H9 (cell line): ENCODE results near the gene ABHD4. TPM values are rescaled to one million over a fixed set of nuclear protein-coding genes. Genes with fewer than 3 reads are reported as not detected.
A peak's percentile ranks its signal among the peaks of the same experiment; 100 is the strongest.

Experiments
- DNase-seq: peaks from one replicate; pipeline ENCODE4 v3.0.0-alpha.2; 2017
- H2AFZ ChIP-seq: one replicate; pipeline ENCODE4 v1.6.1; 2013; ENCODE audit warnings: mild to moderate bottlenecking, low read length, control low read depth, moderate library complexity
- H2AK5ac ChIP-seq: 2 replicates; pipeline ENCODE4 v1.6.1; 2013; ENCODE audit warnings: low read length, control low read depth, mixed read lengths; ENCODE audit not compliant: insufficient read length
- H2BK120ac ChIP-seq: one replicate; pipeline ENCODE4 v1.6.1; 2013; ENCODE audit warnings: low read depth, mild to moderate bottlenecking, low read length, control low read depth, inconsistent platforms; ENCODE audit not compliant: poor library complexity, severe bottlenecking
- H2BK12ac ChIP-seq: 2 replicates; pipeline ENCODE4 v1.6.1; 2013; ENCODE audit warnings: low read length, control low read depth, mixed read lengths, low read depth; ENCODE audit not compliant: insufficient read length
- H2BK15ac ChIP-seq: 2 replicates; pipeline ENCODE4 v1.6.1; 2013; ENCODE audit warnings: low read depth, low read length, control low read depth
- H2BK20ac ChIP-seq: one replicate; pipeline ENCODE4 v1.6.1; 2013; ENCODE audit warnings: low read depth, mild to moderate bottlenecking, low read length, control low read depth, inconsistent platforms; ENCODE audit not compliant: poor library complexity, severe bottlenecking
- H2BK5ac ChIP-seq: 2 replicates; pipeline ENCODE4 v1.6.1; 2013; ENCODE audit warnings: low read length, control low read depth, mixed read lengths; ENCODE audit not compliant: insufficient read length
- H3K14ac ChIP-seq: 2 replicates; pipeline ENCODE4 v1.6.1; 2013; ENCODE audit warnings: low read length, control low read depth; ENCODE audit not compliant: insufficient read depth
- H3K18ac ChIP-seq: 2 replicates; pipeline ENCODE4 v1.6.1; 2013; ENCODE audit warnings: low read depth, mild to moderate bottlenecking, mixed read lengths, low read length, control low read depth; ENCODE audit not compliant: insufficient read length
- H3K23ac ChIP-seq: 2 replicates; pipeline ENCODE4 v1.6.1; 2013; ENCODE audit warnings: low read length, control low read depth, mixed read lengths, low read depth; ENCODE audit not compliant: insufficient read length
- H3K23me2 ChIP-seq: 2 replicates; pipeline ENCODE4 v1.6.1; 2013; ENCODE audit warnings: low read depth, mild to moderate bottlenecking, mixed read lengths, low read length, control low read depth; ENCODE audit not compliant: insufficient read length, poor library complexity, severe bottlenecking
- H3K27ac ChIP-seq: 2 replicates; pipeline ENCODE4 v1.5.1; 2013; ENCODE audit warnings: low read length, control low read depth, mixed read lengths, low read depth; ENCODE audit not compliant: insufficient read length
- H3K27me3 ChIP-seq: 2 replicates; pipeline ENCODE4 v1.6.1; 2013; ENCODE audit warnings: low read length, control low read depth, inconsistent platforms; ENCODE audit not compliant: insufficient read depth
- H3K4ac ChIP-seq: 2 replicates; pipeline ENCODE4 v1.6.1; 2013; ENCODE audit warnings: low read depth, mild to moderate bottlenecking, control low read depth, inconsistent platforms, low read length, moderate library complexity
- H3K4me1 ChIP-seq: 2 replicates; pipeline ENCODE4 v1.6.1; 2013; ENCODE audit warnings: low read length, control low read depth, inconsistent platforms; ENCODE audit not compliant: insufficient read depth
- H3K4me2 ChIP-seq: 2 replicates; pipeline ENCODE4 v1.6.1; 2013; ENCODE audit warnings: low read length, control low read depth, mixed read lengths; ENCODE audit not compliant: insufficient read length, insufficient read depth
- H3K56ac ChIP-seq: 2 replicates; pipeline ENCODE4 v1.6.1; 2013; ENCODE audit warnings: low read depth, mild to moderate bottlenecking, mixed read lengths, low read length, control low read depth; ENCODE audit not compliant: insufficient read length
- H3K79me1 ChIP-seq: 2 replicates; pipeline ENCODE4 v1.6.1; 2013; ENCODE audit warnings: low read depth, mild to moderate bottlenecking, moderate library complexity, low read length, control low read depth, inconsistent platforms; ENCODE audit not compliant: insufficient read depth, poor library complexity, severe bottlenecking
- H3K79me2 ChIP-seq: 2 replicates; pipeline ENCODE4 v1.6.1; 2013; ENCODE audit warnings: low read length, control low read depth, inconsistent platforms; ENCODE audit not compliant: insufficient read depth
- H3K9ac ChIP-seq: 2 replicates; pipeline ENCODE4 v1.6.1; 2013; ENCODE audit warnings: low read length, control low read depth, mixed read lengths; ENCODE audit not compliant: insufficient read length; ENCODE audit errors: extremely low read depth
- H3K9me3 ChIP-seq: one replicate; pipeline ENCODE4 v1.6.1; 2013; ENCODE audit warnings: low read depth, low read length, inconsistent platforms; ENCODE audit not compliant: control insufficient read depth
- H3T11ph ChIP-seq: one replicate; pipeline ENCODE4 v1.6.1; 2013; ENCODE audit warnings: mild to moderate bottlenecking, low read length, control low read depth, inconsistent platforms
- H4K20me1 ChIP-seq: one replicate; pipeline ENCODE4 v1.6.1; 2013; ENCODE audit not compliant: control insufficient read depth, insufficient read length, insufficient read depth
- H4K5ac ChIP-seq: 2 replicates; pipeline ENCODE4 v1.6.1; 2013; ENCODE audit warnings: low read depth, mild to moderate bottlenecking, mixed read lengths, low read length, control low read depth; ENCODE audit not compliant: insufficient read length
- H4K8ac ChIP-seq: replicated peaks from 2 replicates; pipeline ENCODE4 v1.6.1; 2013; ENCODE audit warnings: low read length, control low read depth, mixed read lengths, low read depth; ENCODE audit not compliant: insufficient read length
- H4K91ac ChIP-seq: 2 replicates; pipeline ENCODE4 v1.6.1; 2013; ENCODE audit warnings: low read depth, mild to moderate bottlenecking, moderate library complexity, mixed read lengths, low read length, control low read depth; ENCODE audit not compliant: insufficient read length
- H3K27ac Mint-ChIP-seq, 3 experiments: 2 replicates in 2 of 3; 3 replicates in 1 of 3; pipeline ENCODE4 v1.8.0; 2020 to 2021; ENCODE audit warnings: mixed read lengths in 3 of 3, mild to moderate bottlenecking in 1 of 3, moderate library complexity in 1 of 3
- H3K27me3 Mint-ChIP-seq: 2 replicates; pipeline ENCODE4 v1.8.0; 2021; ENCODE audit warnings: low read depth, mild to moderate bottlenecking, moderate library complexity, mixed read lengths
- H3K36me3 Mint-ChIP-seq, 3 experiments: 2 replicates in 2 of 3; 3 replicates in 1 of 3; pipeline ENCODE4 v1.8.0; 2020 to 2021; ENCODE audit warnings: low read depth in 3 of 3, mixed read lengths in 3 of 3; ENCODE audit not compliant: insufficient read depth in 1 of 3
- H3K4me1 Mint-ChIP-seq, 2 experiments: 2 replicates each; pipeline ENCODE4 v1.8.0; 2020; ENCODE audit warnings: mixed read lengths in 2 of 2
- H3K4me3 Mint-ChIP-seq, 2 experiments: 2 replicates in 1 of 2; 3 replicates in 1 of 2; pipeline ENCODE4 v1.8.0; 2020 to 2021; ENCODE audit warnings: mild to moderate bottlenecking in 2 of 2, mixed read lengths in 2 of 2, moderate library complexity in 1 of 2
- H3K9me3 Mint-ChIP-seq, 2 experiments: 2 replicates in 1 of 2; 3 replicates in 1 of 2; pipeline ENCODE4 v1.8.0; 2020; ENCODE audit warnings: mild to moderate bottlenecking in 2 of 2, mixed read lengths in 2 of 2, moderate library complexity in 1 of 2
- CTCF ChIP-seq: fragments of 200-600 bp; sonication (generic); conservative IDR thresholded peaks from 3 replicates; pipeline ENCODE4 v1.8.0; 2021; ENCODE audit warnings: antibody characterized with exemption, mild to moderate bottlenecking
- WGBS: extraction: QIAGEN DNeasy Blood & Tissue Kit; methylation state at CpG from one replicate; pipeline ENCODE4 v1.1.7; 2013; ENCODE audit warnings: missing lambda C conversion rate, low lambda C conversion rate, mixed read lengths; ENCODE audit not compliant: insufficient read length; ENCODE audit errors: extremely low coverage; 5-methylcytosine and 5-hydroxymethylcytosine counted together
- total RNA-seq: library from RNA; stranded (reverse); gene quantifications from 2 replicates; pipeline ENCODE4 v1.2.1, GENCODE V29; 2021

The ABHD4 gene
- total RNA-seq, 1 experiment from 2014 or later, result 21.8 TPM

- Histone ChIP-seq H4K20me1 (no peaks in the 10 kb centered on the region), H3K23ac (no peak overlapping the region), H3K56ac (no peak overlapping the region), H2BK5ac (no peak overlapping the region), H3K18ac (no peak overlapping the region), H4K91ac (no peak overlapping the region), H4K8ac (no peak overlapping the region), H3K27me3 (no peaks in the 10 kb centered on the region), H3K79me1 (no peaks in the 10 kb centered on the region), H2BK120ac (no peak overlapping the region), H3K9me3 (no peaks in the 10 kb centered on the region), H3K9ac (no peak overlapping the region), H2AK5ac (no peak overlapping the region), H3T11ph (no peak overlapping the region), H3K79me2 (no peaks in the 10 kb centered on the region), H2BK12ac (no peak overlapping the region), H3K23me2 (no peaks in the 10 kb centered on the region), H3K4me1 (no peaks in the 10 kb centered on the region), H3K4ac (no peak overlapping the region), H2BK20ac (no peak overlapping the region), H3K4me2 (peak overlapping the region; percentile 28), H3K14ac (no peak overlapping the region), H2AFZ (peak overlapping the region; percentile 18), H3K27ac (no peak overlapping the region), H2BK15ac (no peak overlapping the region), H4K5ac (no peak overlapping the region)
- H3K9me3 Mint-ChIP-seq, result no peaks in the 10 kb centered on the region; a peak in 2 of 5 replicates
- peaks cover 46 to 47% of the 10 kb centered on the region in 2 experiments for H3K4me1 Mint-ChIP-seq
- H3K27me3 Mint-ChIP-seq, result no peaks in the 10 kb centered on the region; the same call in 1 of the 2 replicates
- WGBS, result no CpG with 5 or more reads among the region's 28 CpGs
- H3K36me3 Mint-ChIP-seq, result peaks cover 0 to 4% (median 0%) of the 10 kb centered on the region in 3 experiments; a peak in 1 of 7 replicates
- DNase-seq, result peak; percentile 87
- peak; percentile 100 for TF ChIP-seq CTCF
- H3K27ac Mint-ChIP-seq, result peak overlapping the region in 2 of 3 experiments; percentile 74 to 96; a peak in 4 of 7 replicates
- peak overlapping the region; percentile 52 to 67; a peak in 4 of 5 replicates for H3K4me3 Mint-ChIP-seq
These were observed 41.0 kb upstream of the ABHD4 start for GRCh38 chr14:22556990-22557623.
